NCI-H2171 treated with DMSO at 0.1 percent for 48 hours (cell line): ENCODE data around the gene STAT6.

Experiments used
- DNase-seq: peaks from one replicate; lab custom pipeline; 2025; lab: John Stamatoyannopoulos, UW

STAT6 gene

DNA sequence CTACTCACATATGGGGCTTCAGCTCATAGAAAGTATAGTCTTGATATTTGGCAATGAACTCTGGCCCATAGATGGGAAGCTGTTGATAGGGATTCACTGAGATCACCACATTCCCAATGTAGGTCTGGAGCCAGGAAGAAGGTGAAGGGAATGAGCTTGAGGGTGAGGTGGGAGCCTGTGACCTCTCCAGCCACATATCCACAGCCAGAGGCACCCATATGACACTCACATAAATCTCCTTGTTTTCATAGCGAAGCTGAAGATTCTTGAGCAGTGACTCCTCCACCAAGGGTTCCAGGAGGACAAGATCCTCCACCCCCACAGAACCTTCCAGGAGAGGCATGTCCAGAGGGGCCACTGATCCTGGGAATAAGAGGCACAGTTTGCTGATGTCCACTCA is 63.2 kb downstream of the STAT6 start:
- DNase-seq, result no peak

DNA sequence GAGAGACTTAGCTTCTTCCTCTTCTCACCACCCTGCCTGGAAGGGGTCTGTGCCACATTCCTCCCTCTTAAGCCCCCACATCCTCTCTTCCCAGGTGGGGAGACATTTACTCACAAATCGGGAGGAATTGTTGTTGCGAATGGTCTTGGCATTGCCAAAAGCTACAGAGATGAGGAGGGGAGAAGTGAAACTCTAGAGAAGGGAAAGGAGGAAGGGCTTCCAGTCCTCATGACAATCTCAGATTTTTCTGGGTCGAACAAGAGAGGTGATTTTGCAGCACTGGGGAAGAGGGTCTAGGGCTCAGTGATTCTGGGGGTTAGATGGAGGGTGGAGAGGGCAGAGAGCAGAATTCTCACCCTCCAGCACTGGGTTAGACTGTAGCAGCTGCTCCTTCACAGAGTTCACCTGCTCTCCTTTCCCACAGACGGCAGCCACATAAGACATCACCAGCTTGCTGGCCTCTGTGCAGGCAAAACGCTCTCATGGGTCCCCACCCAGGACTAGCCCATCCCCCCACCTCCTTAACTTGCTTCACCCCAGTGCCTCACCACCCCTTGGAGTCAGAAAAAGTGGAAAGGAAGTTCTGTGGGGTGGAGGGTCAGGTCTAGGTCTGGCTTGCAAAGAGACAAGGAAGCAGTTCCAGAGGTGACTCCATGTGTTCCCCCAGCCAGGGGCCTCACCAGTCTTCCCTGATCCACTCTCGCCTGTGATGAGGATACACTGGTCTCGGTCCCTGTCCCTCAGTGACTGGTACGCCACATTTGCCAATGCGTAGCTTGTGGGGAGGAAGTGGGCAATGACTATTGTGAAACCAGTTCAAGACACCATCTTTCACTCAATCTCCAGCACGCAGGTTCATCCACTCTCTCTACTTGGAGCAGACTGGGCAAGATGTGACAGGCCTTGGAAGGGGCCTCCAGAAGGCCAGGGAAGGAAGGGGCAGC is 63.9 kb downstream of the STAT6 start:
- DNase-seq, result no peak

GRCh38 chr12:57046086-57046791 is 64.9 kb downstream of the STAT6 start:
- no peak for DNase-seq
